ENCODE measurements around the gene TARBP1. TPM values are rescaled to one million over a fixed set of nuclear protein-coding genes. Genes with fewer than 3 reads are reported as not detected.

Gene TARBP1
- total RNA-seq, 1 donor from 2014 or later: 60.4 TPM

DNA sequence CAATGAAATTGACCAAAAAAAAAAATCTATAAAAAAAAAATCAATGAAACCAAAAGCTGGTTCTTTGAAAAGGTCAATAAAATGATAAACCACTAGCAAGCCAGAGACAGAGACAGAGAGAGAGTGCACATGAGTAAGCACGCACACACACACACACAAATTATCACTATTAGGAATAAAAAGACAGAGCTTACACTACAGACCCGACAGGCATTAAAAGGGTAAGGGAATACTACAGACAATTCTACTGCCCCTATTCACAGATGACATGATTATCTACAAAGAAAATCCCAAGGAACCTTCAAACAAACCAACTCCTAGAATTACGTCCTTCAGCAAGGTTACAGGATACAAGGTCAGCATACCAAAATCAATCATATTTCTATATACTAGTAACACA, 38.6 kb downstream of the TARBP1 start:
- H3K27ac Mint-ChIP-seq: no peak overlapping the region
- no peaks in the 10 kb centered on the region for H3K27me3 Mint-ChIP-seq
- H3K4me3 Mint-ChIP-seq (ENCODE audit: low read depth): no peak overlapping the region
- peaks cover 43% of the 10 kb centered on the region for H3K36me3 Mint-ChIP-seq (ENCODE audit: insufficient read depth)
- DNase-seq (ENCODE audit: low spot score, unreplicated experiment): no peak
- H3K4me1 Mint-ChIP-seq (ENCODE audit: low read depth): no peaks in the 10 kb centered on the region
- H3K9me3 Mint-ChIP-seq (ENCODE audit: low read depth): peaks cover 21% of the 10 kb centered on the region
- TF ChIP-seq CTCF (IDR thresholded peaks at IDR 0.05; ENCODE audit: unreplicated experiment): no peak

- DNase-seq (ENCODE audit: low spot score, unreplicated experiment): no peak
- TF ChIP-seq CTCF (IDR thresholded peaks at IDR 0.05; ENCODE audit: unreplicated experiment): no peak
- Mint-ChIP-seq H3K27me3 (no peaks in the 10 kb centered on the region), H3K4me1 (ENCODE audit: low read depth) (no peaks in the 10 kb centered on the region), H3K27ac (no peak overlapping the region), H3K36me3 (ENCODE audit: insufficient read depth) (peaks cover 41% of the 10 kb centered on the region), H3K4me3 (ENCODE audit: low read depth) (no peak overlapping the region), H3K9me3 (ENCODE audit: low read depth) (peaks cover 21% of the 10 kb centered on the region)
Observed at GRCh38 chr1:234438579-234438978, 40.4 kb downstream of the TARBP1 start.

GRCh38 chr1:234437423-234438171, 41.4 kb downstream of the TARBP1 start:
- TF ChIP-seq CTCF (IDR thresholded peaks at IDR 0.05; ENCODE audit: unreplicated experiment): no peak
- no peaks in the 10 kb centered on the region for H3K4me1 Mint-ChIP-seq (ENCODE audit: low read depth)
- H3K4me3 Mint-ChIP-seq (ENCODE audit: low read depth): no peak overlapping the region
- DNase-seq (ENCODE audit: low spot score, unreplicated experiment): no peak
- H3K9me3 Mint-ChIP-seq (ENCODE audit: low read depth): peaks cover 21% of the 10 kb centered on the region
- peaks cover 40% of the 10 kb centered on the region for H3K36me3 Mint-ChIP-seq (ENCODE audit: insufficient read depth)
- no peak overlapping the region for H3K27ac Mint-ChIP-seq
- H3K27me3 Mint-ChIP-seq: no peaks in the 10 kb centered on the region

DNA sequence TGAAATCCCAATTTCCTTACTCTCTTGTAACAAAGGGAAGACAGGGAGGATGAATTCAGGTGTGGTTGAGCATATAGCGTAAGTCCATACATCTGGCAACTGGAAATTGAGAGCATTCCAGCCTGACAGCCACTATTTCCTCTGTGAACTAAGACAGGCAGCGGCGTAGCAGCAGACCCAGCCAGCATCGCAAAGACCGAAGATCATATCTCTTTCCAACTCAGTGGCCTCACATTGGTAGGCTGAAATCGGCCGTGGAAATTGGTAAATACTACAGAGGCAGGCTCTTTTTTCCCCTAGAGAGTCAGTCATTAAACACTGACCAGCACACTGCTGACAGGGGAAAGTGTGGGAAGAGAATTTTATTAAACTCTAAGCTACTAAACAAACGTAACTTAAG, 43.4 kb downstream of the TARBP1 start:
- no peak overlapping the region for H3K27ac Mint-ChIP-seq
- no peaks in the 10 kb centered on the region for H3K27me3 Mint-ChIP-seq
- peaks cover 28% of the 10 kb centered on the region for H3K36me3 Mint-ChIP-seq (ENCODE audit: insufficient read depth)
- no peak overlapping the region for H3K4me3 Mint-ChIP-seq (ENCODE audit: low read depth)
- DNase-seq (ENCODE audit: low spot score, unreplicated experiment): no peak
- no peak for TF ChIP-seq CTCF (IDR thresholded peaks at IDR 0.05; ENCODE audit: unreplicated experiment)
- H3K9me3 Mint-ChIP-seq (ENCODE audit: low read depth): peaks cover 13% of the 10 kb centered on the region
- no peaks in the 10 kb centered on the region for H3K4me1 Mint-ChIP-seq (ENCODE audit: low read depth)

DNA sequence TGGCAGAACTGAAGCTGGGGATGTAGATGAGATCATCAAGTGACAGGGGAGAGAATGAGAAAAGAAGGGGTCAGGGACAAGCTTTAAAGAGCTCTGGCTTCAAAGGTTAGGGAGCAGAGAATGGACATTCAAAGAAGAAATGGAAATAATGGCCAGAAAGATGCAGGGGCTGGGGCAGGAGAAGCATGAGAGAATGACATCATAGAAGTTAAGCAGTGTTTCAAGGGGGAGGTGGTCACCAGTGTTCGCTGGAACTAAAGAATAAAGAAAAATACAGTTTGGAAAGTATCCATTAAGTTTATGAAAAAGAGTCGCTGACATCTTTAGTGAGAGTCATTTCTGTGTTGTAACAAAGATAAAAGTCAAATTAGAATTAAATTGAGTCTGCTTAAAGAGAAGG, 44.3 kb downstream of the TARBP1 start:
- H3K27me3 Mint-ChIP-seq: no peaks in the 10 kb centered on the region
- peak overlapping the region; percentile 0 for H3K27ac Mint-ChIP-seq
- H3K4me1 Mint-ChIP-seq (ENCODE audit: low read depth): no peaks in the 10 kb centered on the region
- H3K36me3 Mint-ChIP-seq (ENCODE audit: insufficient read depth): peaks cover 21% of the 10 kb centered on the region
- H3K4me3 Mint-ChIP-seq (ENCODE audit: low read depth): no peak overlapping the region
- TF ChIP-seq CTCF (IDR thresholded peaks at IDR 0.05; ENCODE audit: unreplicated experiment): no peak
- DNase-seq (ENCODE audit: low spot score, unreplicated experiment): no peak
- H3K9me3 Mint-ChIP-seq (ENCODE audit: low read depth): peaks cover 6% of the 10 kb centered on the region

Measured in progenitor cell of endocrine pancreas (in vitro differentiated cells).